ENCODE results near the gene EMID1. TPM values are rescaled to one million over a fixed set of nuclear protein-coding genes. Genes with fewer than 3 reads are reported as not detected.
"Not testable (repeated sequence)": the region's sequence is repeated elsewhere in the genome, so short reads cannot be mapped to it uniquely, and the experiment has no call there.

EMID1 gene
- total RNA-seq, 2 experiments from 2014 or later = not detected

- H3K4me2 ChIP-seq (ENCODE audit: low read length) = no peak overlapping the region
- ChIA-PET CTCF (ENCODE audit: unreplicated experiment) (no interaction called here), POLR2A (interaction anchor here (0.6 kb wide), 2 partner anchors 56 to 126 kb away, joined by 3 to 7 read pairs; no protein-coding TSS in a partner anchor)
- no peak for DNase-seq (ENCODE audit: low spot score)
- no peak for TF ChIP-seq CTCF (conservative IDR thresholded peaks at IDR 0.05; ENCODE audit: low read length)
- TF ChIP-seq EZH2phosphoT487 (IDR thresholded peaks at IDR 0.05; ENCODE audit: borderline replicate concordance, low read depth, low read length) = no peak
- H4K20me1 ChIP-seq (ENCODE audit: insufficient read depth, low read length) = no peaks in the 10 kb centered on the region
- H3K4me1 ChIP-seq (ENCODE audit: insufficient read depth, low read length, poor library complexity, severe bottlenecking) = no peaks in the 10 kb centered on the region
- BruUV-seq (replicated peaks) = no TSS peak
- H3K27ac ChIP-seq (ENCODE audit: low read depth, low read length, poor library complexity, severe bottlenecking) = no peak overlapping the region
- no peak overlapping the region for H2AFZ ChIP-seq (ENCODE audit: low read length)
- intact Hi-C loops (cut with micrococcal nuclease; ENCODE audit: unreplicated experiment) = loop anchor here (1.0 to 10.0 kb wide), 4 partner anchors 43 to 648 kb away; no protein-coding TSS in a partner anchor
- H3K9me2 ChIP-seq (ENCODE audit: insufficient read depth, low read length) = no peaks in the 10 kb centered on the region
- no peaks in the 10 kb centered on the region for H3K36me3 ChIP-seq (ENCODE audit: insufficient read depth, low read length)
- no peak overlapping the region for H3K4me3 ChIP-seq (ENCODE audit: low read depth, low read length, poor library complexity, severe bottlenecking)
- no peaks in the 10 kb centered on the region for H3K9me3 ChIP-seq (ENCODE audit: low read length)
- H3K79me2 ChIP-seq (ENCODE audit: insufficient read depth, low read depth, low read length) = no peaks in the 10 kb centered on the region
These were observed 39.3 kb downstream of the EMID1 start for GRCh38 chr22:29244785-29245625.

GRCh38 chr22:29245626-29246385 is 40.1 kb downstream of the EMID1 start:
- H3K79me2 ChIP-seq (ENCODE audit: insufficient read depth, low read depth, low read length) = no peaks in the 10 kb centered on the region
- ChIA-PET CTCF (ENCODE audit: unreplicated experiment) (no interaction called here), POLR2A (interaction anchor here (0.6 kb wide), 2 partner anchors 56 to 125 kb away, joined by 3 to 7 read pairs; no protein-coding TSS in a partner anchor)
- DNase-seq (ENCODE audit: low spot score) = peak; percentile 70
- H3K36me3 ChIP-seq (ENCODE audit: insufficient read depth, low read length) = no peaks in the 10 kb centered on the region
- BruUV-seq (replicated peaks) = no TSS peak
- no peaks in the 10 kb centered on the region for H3K9me3 ChIP-seq (ENCODE audit: low read length)
- no peaks in the 10 kb centered on the region for H3K9me2 ChIP-seq (ENCODE audit: insufficient read depth, low read length)
- intact Hi-C loops (cut with micrococcal nuclease; ENCODE audit: unreplicated experiment) = loop anchor here (1.0 to 10.0 kb wide), 4 partner anchors 44 to 649 kb away; no protein-coding TSS in a partner anchor
- H3K4me3 ChIP-seq (ENCODE audit: low read depth, low read length, poor library complexity, severe bottlenecking) = no peak overlapping the region
- H2AFZ ChIP-seq (ENCODE audit: low read length) = no peak overlapping the region
- no peaks in the 10 kb centered on the region for H3K4me1 ChIP-seq (ENCODE audit: insufficient read depth, low read length, poor library complexity, severe bottlenecking)
- no peak overlapping the region for H3K4me2 ChIP-seq (ENCODE audit: low read length)
- H4K20me1 ChIP-seq (ENCODE audit: insufficient read depth, low read length) = no peaks in the 10 kb centered on the region
- H3K27ac ChIP-seq (ENCODE audit: low read depth, low read length, poor library complexity, severe bottlenecking) = no peak overlapping the region
- TF ChIP-seq EZH2phosphoT487 (IDR thresholded peaks at IDR 0.05; ENCODE audit: borderline replicate concordance, low read depth, low read length) (no peak), CTCF (conservative IDR thresholded peaks at IDR 0.05; ENCODE audit: low read length) (peak; percentile 92)

GRCh38 chr22:29247891-29248290 is 42.2 kb downstream of the EMID1 start:
- H3K79me2 ChIP-seq (ENCODE audit: insufficient read depth, low read depth, low read length); POLR2A ChIA-PET; H3K4me3 ChIP-seq (ENCODE audit: low read depth, low read length, poor library complexity, severe bottlenecking); H2AFZ ChIP-seq (ENCODE audit: low read length); H3K9me2 ChIP-seq (ENCODE audit: insufficient read depth, low read length); H3K4me2 ChIP-seq (ENCODE audit: low read length); CTCF ChIA-PET (ENCODE audit: unreplicated experiment); H4K20me1 ChIP-seq (ENCODE audit: insufficient read depth, low read length); DNase-seq (ENCODE audit: low spot score); H3K27ac ChIP-seq (ENCODE audit: low read depth, low read length, poor library complexity, severe bottlenecking); H3K36me3 ChIP-seq (ENCODE audit: insufficient read depth, low read length); H3K9me3 ChIP-seq (ENCODE audit: low read length); H3K4me1 ChIP-seq (ENCODE audit: insufficient read depth, low read length, poor library complexity, severe bottlenecking); BruUV-seq (replicated peaks): not testable (repeated sequence)
- intact Hi-C loops (cut with micrococcal nuclease; ENCODE audit: unreplicated experiment) = loop anchor here (5.0 to 10.0 kb wide), 3 partner anchors 206 to 651 kb away; no protein-coding TSS in a partner anchor
